ENCODE measurements around the gene CCDC177.

DNA sequence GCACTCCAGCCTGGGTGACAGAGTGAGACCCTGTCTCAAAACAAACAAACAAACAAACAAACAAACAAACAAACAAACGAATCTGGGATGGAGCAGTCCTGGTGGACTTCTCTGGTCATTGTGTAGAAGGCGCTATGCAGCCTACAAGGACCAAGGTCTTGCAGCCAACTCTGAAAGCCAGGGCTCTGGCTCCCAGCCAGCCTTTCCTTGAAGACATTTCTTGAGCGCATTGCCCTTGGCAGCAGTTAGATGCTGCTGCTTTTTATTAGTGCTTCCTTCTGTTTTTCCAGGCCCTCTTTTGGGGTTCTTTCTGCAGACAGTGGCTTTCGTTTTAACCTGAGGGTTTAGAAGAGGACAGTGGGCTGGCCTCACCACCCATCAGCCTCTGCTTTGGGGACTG, 20.2 kb downstream of the CCDC177 start:
- TF ChIP-seq, protein P1, sequence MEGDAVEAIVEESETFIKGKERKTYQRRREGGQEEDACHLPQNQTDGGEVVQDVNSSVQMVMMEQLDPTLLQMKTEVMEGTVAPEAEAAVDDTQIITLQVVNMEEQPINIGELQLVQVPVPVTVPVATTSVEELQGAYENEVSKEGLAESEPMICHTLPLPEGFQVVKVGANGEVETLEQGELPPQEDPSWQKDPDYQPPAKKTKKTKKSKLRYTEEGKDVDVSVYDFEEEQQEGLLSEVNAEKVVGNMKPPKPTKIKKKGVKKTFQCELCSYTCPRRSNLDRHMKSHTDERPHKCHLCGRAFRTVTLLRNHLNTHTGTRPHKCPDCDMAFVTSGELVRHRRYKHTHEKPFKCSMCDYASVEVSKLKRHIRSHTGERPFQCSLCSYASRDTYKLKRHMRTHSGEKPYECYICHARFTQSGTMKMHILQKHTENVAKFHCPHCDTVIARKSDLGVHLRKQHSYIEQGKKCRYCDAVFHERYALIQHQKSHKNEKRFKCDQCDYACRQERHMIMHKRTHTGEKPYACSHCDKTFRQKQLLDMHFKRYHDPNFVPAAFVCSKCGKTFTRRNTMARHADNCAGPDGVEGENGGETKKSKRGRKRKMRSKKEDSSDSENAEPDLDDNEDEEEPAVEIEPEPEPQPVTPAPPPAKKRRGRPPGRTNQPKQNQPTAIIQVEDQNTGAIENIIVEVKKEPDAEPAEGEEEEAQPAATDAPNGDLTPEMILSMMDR (conservative IDR thresholded peaks at IDR 0.05 in 1 of 2, IDR thresholded peaks at IDR 0.05 in 1 of 2; ENCODE audit: low read depth in 1 of 2, low read length in 2 of 2): no peak
- no peak for TF ChIP-seq EZH2 (IDR thresholded peaks at IDR 0.05; ENCODE audit: low read length, missing control alignments)

Data from fibroblast of lung (primary cell).